Colon (tissue), 2 donors: ENCODE results near the gene PIP5K1A.
"Not testable (repeated sequence)": the region's sequence is repeated elsewhere in the genome, so short reads cannot be mapped to it uniquely, and the experiment has no call there.

Experiments used
- FAIRE-seq: peaks from 2 replicates; lab custom pipeline; 2012; peaks lifted over from hg19 to GRCh38; lab: Jason Lieb, UNC
- donor health status: control.
- donor health status: control.

Gene PIP5K1A

GRCh38 chr1:151255381-151255780, 57.0 kb downstream of the PIP5K1A start:
- FAIRE-seq: no peak

- no peak for FAIRE-seq
Observed at GRCh38 chr1:151259351-151259750, 61.0 kb downstream of the PIP5K1A start.

- FAIRE-seq: no peak
Observed at GRCh38 chr1:151265446-151266236, 67.3 kb downstream of the PIP5K1A start.

GRCh38 chr1:151266315-151266714, 68.0 kb downstream of the PIP5K1A start:
- FAIRE-seq: no peak

GRCh38 chr1:151266821-151267220, 68.5 kb downstream of the PIP5K1A start:
- no peak for FAIRE-seq

- FAIRE-seq: no peak
Observed at GRCh38 chr1:151267760-151268159, 69.4 kb downstream of the PIP5K1A start.

- no peak for FAIRE-seq
Observed at GRCh38 chr1:151273924-151274466, 75.6 kb downstream of the PIP5K1A start.

GRCh38 chr1:151275341-151275740, 77.0 kb downstream of the PIP5K1A start:
- FAIRE-seq: not testable (repeated sequence)

- FAIRE-seq: no peak
Observed at GRCh38 chr1:151277249-151277648, 78.9 kb downstream of the PIP5K1A start.

- FAIRE-seq: no peak
Observed at GRCh38 chr1:151281225-151281968, 83.0 kb downstream of the PIP5K1A start.

- FAIRE-seq: peak; percentile 80
Observed at GRCh38 chr1:151281969-151282882, 83.9 kb downstream of the PIP5K1A start, which contains the start of gene ZNF687. ZNF687 (plus strand) TSS chr1:151282299; CDS start chr1:151286292, 3,993 bp downstream.

GRCh38 chr1:151282883-151283725, 84.8 kb downstream of the PIP5K1A start:
- FAIRE-seq: no peak

- FAIRE-seq: no peak
Observed at GRCh38 chr1:151284013-151284577, 85.7 kb downstream of the PIP5K1A start.

- no peak for FAIRE-seq
Observed at GRCh38 chr1:151286619-151287340, 88.4 kb downstream of the PIP5K1A start.

- FAIRE-seq: no peak
Observed at GRCh38 chr1:151287341-151287699, 89.0 kb downstream of the PIP5K1A start.

- FAIRE-seq: no peak
Observed at GRCh38 chr1:151287767-151288500, 89.6 kb downstream of the PIP5K1A start.

GRCh38 chr1:151288502-151288901, 90.2 kb downstream of the PIP5K1A start:
- FAIRE-seq: no peak

GRCh38 chr1:151289080-151289935, 91.0 kb downstream of the PIP5K1A start:
- FAIRE-seq: no peak
